Stimulated activated CD4-positive, alpha-beta T cell treated with anti-CD3 and anti-CD28 coated beads, Interleukin-12 subunit alpha, Interleukin-12 subunit beta, amount 100 ng/mL, for 4 hours (primary cell): ENCODE results near the gene MYO5C.
"Not testable (repeated sequence)": the region's sequence is repeated elsewhere in the genome, so short reads cannot be mapped to it uniquely, and the experiment has no call there.

Experiments
- DNase-seq: peaks from one replicate; pipeline ENCODE4 v3.0.0-alpha.2; 2020

Gene MYO5C

GRCh38 chr15:52240166-52240565, 55.4 kb downstream of the MYO5C start:
- DNase-seq = no peak

- DNase-seq = not testable (repeated sequence)
These were observed 56.5 kb downstream of the MYO5C start for GRCh38 chr15:52238989-52239525.

- no peak for DNase-seq
These were observed 57.5 kb downstream of the MYO5C start for GRCh38 chr15:52238149-52238548.

GRCh38 chr15:52236013-52236412, 59.6 kb downstream of the MYO5C start:
- no peak for DNase-seq

GRCh38 chr15:52234596-52235541, 60.7 kb downstream of the MYO5C start:
- peak; percentile 15 for DNase-seq

GRCh38 chr15:52233405-52233804, 62.2 kb downstream of the MYO5C start:
- no peak for DNase-seq

GRCh38 chr15:52232327-52232726, 63.3 kb downstream of the MYO5C start:
- DNase-seq = no peak

- no peak for DNase-seq
These were observed 65.5 kb downstream of the MYO5C start for GRCh38 chr15:52230073-52230472.

GRCh38 chr15:52228921-52229320, 66.7 kb downstream of the MYO5C start:
- DNase-seq = no peak

GRCh38 chr15:52227456-52227855, 68.1 kb downstream of the MYO5C start:
- peak; percentile 48 for DNase-seq

- no peak for DNase-seq
These were observed 70.4 kb downstream of the MYO5C start for GRCh38 chr15:52225230-52225629.

- DNase-seq = no peak
These were observed 71.4 kb downstream of the MYO5C start for GRCh38 chr15:52224211-52224610.

- DNase-seq = no peak
These were observed 73.9 kb downstream of the MYO5C start for GRCh38 chr15:52221730-52222129.

- no peak for DNase-seq
These were observed 74.5 kb downstream of the MYO5C start for GRCh38 chr15:52220937-52221660.

- no peak for DNase-seq
These were observed 75.4 kb downstream of the MYO5C start for GRCh38 chr15:52220251-52220650.

GRCh38 chr15:52218816-52219215, 76.8 kb downstream of the MYO5C start:
- no peak for DNase-seq

- DNase-seq = no peak
These were observed 77.2 kb downstream of the MYO5C start for GRCh38 chr15:52218371-52218770.

GRCh38 chr15:52217186-52217585, 78.4 kb downstream of the MYO5C start:
- DNase-seq = no peak

GRCh38 chr15:52214553-52214952, 81.1 kb downstream of the MYO5C start:
- no peak for DNase-seq

- no peak for DNase-seq
These were observed 82.4 kb downstream of the MYO5C start for GRCh38 chr15:52213206-52213605.

- peak; percentile 65 for DNase-seq
These were observed 87.2 kb downstream of the MYO5C start for GRCh38 chr15:52208306-52208946.

- no peak for DNase-seq
These were observed 88.4 kb downstream of the MYO5C start for GRCh38 chr15:52207191-52207590.

GRCh38 chr15:52206446-52206845, 89.2 kb downstream of the MYO5C start:
- DNase-seq = no peak
